Esophagus muscularis mucosa (tissue), 4 donors: Measurements from ENCODE around the gene ENKD1.

ENCODE experiments used
- EP300 ChIP-seq: sonication (generic); formaldehyde crosslinking; IDR thresholded peaks from one replicate; pipeline ENCODE4 v1.6.1; 2017; ENCODE audit warnings: antibody characterized with exemption
- POLR2A ChIP-seq: fragments of 450-650 bp; IDR thresholded peaks from one replicate; pipeline ENCODE4 v1.6.1; 2017; ENCODE audit warnings: antibody characterized with exemption, moderate library complexity, mild to moderate bottlenecking, low read depth
- TF ChIP-seq, protein P1 (sequence below), 3 experiments: fragments of 200-600 bp in 2 of 3; fragments of 450-650 bp in 1 of 3; sonication (generic) in 2 of 3; IDR thresholded peaks; one replicate each; pipeline ENCODE4 v1.5.1; 2017 to 2019; ENCODE audit warnings: antibody characterized with exemption in 3 of 3, mild to moderate bottlenecking in 2 of 3, moderate library complexity in 1 of 3

DNA sequence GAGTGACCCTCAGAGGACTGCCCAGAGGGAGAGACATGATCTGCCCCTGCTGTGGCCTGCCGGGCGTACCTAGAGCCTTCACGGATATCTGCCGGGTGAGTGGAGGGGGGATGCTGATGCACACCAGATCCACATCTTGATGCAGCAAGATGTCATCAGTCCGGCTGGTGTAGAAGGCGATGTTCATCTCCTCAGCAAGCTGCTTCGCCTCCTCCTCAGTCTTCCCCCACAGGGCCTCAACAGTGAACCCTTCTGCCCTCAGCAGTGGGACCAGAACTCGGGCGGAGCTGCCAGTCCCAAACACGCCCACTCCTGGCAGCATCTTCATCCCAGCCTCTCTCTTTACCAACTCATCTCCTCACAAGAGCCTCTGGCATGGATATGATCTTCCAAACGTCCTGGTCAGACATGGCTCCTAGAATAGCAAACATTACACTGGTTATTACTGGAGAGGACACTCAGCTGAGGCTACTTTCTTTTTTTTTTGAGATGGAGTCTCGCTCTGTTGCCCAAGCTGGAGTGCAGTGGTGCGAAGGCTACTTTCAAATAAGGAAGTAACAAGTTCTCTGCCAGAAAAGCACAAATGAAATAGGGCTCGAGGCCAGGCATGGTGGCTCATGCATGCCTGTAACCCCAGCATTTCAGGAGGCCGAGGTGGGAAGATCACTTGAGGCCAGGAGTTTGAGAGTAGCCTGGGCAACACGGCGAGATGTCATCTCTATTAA, 19.0 kb upstream of the ENKD1 start:
- TF ChIP-seq, protein P1, sequence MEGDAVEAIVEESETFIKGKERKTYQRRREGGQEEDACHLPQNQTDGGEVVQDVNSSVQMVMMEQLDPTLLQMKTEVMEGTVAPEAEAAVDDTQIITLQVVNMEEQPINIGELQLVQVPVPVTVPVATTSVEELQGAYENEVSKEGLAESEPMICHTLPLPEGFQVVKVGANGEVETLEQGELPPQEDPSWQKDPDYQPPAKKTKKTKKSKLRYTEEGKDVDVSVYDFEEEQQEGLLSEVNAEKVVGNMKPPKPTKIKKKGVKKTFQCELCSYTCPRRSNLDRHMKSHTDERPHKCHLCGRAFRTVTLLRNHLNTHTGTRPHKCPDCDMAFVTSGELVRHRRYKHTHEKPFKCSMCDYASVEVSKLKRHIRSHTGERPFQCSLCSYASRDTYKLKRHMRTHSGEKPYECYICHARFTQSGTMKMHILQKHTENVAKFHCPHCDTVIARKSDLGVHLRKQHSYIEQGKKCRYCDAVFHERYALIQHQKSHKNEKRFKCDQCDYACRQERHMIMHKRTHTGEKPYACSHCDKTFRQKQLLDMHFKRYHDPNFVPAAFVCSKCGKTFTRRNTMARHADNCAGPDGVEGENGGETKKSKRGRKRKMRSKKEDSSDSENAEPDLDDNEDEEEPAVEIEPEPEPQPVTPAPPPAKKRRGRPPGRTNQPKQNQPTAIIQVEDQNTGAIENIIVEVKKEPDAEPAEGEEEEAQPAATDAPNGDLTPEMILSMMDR (IDR thresholded peaks at IDR 0.05), result no peak
- no peak for TF ChIP-seq POLR2A
- TF ChIP-seq EP300, result no peak
